Measurements from ENCODE around the gene RDH8.
"Not testable (repeated sequence)": the region's sequence is repeated elsewhere in the genome, so short reads cannot be mapped to it uniquely, and the experiment has no call there.

The RDH8 gene

DNA sequence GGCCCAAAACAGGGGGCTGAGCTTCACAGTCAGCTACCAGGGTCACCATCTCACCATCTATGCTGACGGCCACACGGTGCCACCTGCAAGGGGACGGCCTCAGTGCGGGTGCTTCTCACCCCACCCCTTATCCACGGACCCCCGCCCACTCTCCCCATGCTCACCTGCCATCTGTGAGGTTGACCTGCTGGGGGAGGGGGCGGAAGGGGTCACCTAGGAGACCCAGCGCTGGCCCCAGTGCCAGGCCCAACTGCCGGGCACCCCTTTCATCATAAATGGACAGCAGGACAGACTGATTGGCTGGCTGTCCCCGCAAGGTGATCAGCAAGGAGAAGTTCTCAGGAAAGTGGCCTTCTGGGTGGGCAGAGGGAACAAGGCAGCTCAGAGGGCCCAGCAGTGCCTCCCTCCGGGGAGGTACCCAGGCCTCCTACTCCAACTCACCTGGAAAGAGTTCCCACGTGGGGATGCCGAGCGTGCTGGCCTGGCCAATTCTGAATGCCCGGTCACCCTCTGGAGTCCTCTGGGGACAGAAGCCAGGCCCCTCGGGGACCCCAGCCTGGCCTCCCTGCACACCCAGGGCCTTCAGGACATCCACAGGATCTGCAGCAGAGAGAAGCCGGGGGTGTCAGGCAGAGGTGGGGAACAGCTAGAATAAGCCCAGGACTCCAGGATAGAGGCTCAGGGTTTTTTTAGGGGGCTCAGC lies 7.5 kb upstream of the RDH8 start:
- DNase-seq (ENCODE audit: low spot score) = no peak

DNA sequence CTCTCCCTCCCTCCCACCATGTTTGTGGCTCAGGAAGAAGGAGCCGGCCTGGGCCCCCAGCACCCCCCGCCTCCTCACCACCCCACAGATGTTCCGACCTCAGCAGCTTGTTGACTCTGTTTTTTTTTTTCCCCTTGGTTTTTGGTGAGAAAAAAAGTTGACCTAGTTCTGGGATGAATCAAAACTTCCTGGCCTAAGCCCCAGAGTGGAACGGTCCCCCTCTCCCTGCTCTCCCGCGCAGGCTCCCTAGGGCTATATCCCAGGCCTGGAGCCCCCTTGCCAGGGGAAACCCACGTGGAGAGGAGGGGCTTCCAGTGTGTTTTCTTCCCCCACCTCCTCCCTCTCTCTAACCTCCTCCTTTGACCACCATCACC lies 7.0 kb upstream of the RDH8 start:
- DNase-seq (ENCODE audit: low spot score) = no peak

- no peak for DNase-seq (ENCODE audit: low spot score)
Observed at GRCh38 chr19:10006752-10007323, 6.4 kb upstream of the RDH8 start.

GRCh38 chr19:10007371-10008183 lies 5.7 kb upstream of the RDH8 start:
- no peak for DNase-seq (ENCODE audit: low spot score)

DNA sequence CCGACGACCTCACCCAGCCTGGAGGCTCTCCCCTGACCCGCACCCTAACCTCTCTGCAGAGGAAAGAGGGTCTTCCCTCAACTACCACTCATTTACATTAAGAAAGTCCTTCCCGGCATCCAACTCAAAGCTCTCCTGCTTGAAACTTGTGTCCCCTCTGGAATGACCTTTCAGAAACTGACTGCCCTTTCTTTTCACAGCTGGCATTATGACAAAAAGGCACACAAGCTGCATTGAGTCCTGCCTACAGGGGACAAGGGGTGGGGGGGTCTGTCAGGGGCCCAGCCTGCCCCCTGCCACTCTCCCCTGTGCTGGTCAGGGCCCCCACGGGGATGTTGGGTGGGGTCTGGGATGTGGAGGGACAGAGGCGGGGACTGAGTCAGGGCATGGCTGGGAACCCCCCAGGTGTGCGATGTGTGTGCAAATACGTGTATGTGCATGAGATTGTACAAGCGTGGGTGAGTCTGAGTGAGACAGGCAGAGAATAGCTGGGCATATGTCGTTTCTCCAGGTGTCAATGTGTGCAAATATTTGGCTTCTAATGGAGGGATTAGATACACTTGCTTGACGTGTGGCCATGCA lies 5.0 kb upstream of the RDH8 start:
- DNase-seq (ENCODE audit: low spot score) = no peak

DNA sequence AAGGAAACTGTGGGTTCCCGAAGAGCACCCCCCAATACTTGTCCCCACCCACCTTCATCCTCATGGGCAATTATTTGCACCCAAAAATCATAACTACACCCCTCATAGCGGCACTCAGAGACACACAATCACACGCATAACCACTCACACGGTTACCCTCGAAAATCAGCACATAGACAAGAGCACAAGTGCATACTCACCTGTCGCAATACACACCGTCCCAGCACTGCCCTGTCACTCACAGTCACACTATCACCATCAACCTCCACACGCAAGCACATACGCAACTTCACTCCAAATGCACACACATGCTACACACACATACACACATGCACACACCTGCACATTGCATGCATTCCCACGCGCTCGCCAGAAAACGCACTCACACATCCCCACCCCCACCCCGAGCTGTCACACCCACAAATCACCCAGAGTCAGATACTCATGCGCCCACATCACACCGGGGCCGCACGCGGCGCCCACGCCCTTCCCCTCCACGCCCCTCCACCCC lies 3.5 kb upstream of the RDH8 start:
- DNase-seq (ENCODE audit: low spot score) = no peak

GRCh38 chr19:10010247-10010691 lies 3.0 kb upstream of the RDH8 start, which contains the start of gene COL5A3:
Gene COL5A3 (minus strand): TSS chr19:10010504. CDS start chr19:10010385, 119 bp downstream.
- DNase-seq (ENCODE audit: low spot score) = no peak

GRCh38 chr19:10010939-10011338 lies 2.3 kb upstream of the RDH8 start:
- DNase-seq (ENCODE audit: low spot score) = no peak

DNA sequence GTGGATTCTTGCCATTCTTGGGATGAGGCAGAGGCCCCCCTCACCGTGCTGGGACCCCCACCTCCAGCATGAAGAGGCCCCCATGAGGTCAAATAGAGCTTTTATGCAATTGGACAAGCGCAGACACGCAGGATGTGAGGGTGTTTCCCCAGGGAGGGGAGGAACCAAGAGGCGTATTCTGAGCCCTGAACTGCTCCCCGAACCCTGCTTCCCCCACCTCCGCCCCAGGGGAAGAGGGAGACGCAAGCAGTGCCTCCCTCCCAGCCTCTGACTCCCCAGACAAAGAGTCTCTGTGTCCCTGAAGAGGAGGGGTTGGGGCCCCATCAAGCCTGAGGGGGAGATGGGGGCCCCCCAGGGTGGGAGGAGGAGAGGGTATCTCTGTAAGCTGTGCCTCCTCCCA lies 1.3 kb upstream of the RDH8 start:
- no peak for DNase-seq (ENCODE audit: low spot score)

DNA sequence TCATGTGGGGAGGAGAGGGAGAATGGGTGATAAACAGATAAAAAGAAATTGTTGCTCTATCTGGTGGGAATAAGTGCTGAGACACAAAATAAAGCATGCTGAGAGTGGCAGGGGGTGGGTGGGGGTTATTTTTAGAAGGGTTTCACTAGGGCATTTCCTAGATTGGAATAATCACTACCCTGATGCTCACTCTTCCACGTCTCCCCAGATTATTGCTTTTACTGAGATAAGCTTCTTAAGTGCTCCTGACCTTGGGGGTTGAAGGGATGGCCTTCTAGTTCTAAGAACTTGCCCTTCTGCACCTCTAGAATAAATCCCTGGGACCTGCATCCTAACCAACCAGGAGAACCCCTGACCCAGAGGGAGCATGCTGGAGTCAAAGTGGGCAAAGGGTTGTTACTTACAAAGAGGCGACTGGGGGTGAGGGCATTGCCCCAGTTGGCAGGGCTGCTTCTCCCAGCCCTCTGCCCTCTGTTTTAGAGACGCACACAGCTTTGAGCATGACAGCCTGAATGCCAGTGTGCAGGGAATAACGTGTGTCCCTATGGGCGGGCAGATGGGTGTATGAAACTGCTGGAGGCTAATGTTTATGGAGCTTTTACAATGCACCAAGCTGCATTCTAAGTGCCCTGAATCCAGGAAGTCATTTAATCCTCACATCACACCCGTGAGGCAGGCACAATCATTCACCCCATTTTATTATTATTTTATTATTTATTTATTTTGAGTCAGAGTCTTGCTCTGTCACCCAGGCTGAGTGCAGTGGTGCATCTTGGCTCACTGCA lies 743 bp downstream of the RDH8 start:
- DNase-seq (ENCODE audit: low spot score) = no peak

DNA sequence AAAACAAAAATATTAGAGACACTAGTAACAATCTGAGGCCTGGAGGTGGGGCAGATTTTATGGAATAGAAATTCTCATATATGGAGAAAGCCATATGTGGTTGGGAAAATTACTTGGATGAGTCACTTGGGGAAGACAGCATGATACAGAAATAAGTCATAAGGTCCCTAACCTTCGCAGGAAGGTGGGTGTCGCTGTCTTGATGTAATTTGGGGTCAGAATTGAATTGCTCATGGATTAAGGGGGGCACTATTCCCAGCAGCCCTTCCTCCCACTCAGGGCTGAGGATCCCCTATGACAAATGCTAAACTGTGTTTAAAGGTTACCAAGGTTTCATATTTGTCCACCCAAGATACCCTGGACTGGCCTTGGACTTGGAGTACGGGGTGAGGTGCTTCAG lies 5.0 kb downstream of the RDH8 start:
- DNase-seq (ENCODE audit: low spot score) = no peak

- no peak for DNase-seq (ENCODE audit: low spot score)
Observed at GRCh38 chr19:10018786-10019185, 5.5 kb downstream of the RDH8 start.

- DNase-seq (ENCODE audit: low spot score) = no peak
Observed at GRCh38 chr19:10019246-10019645, 6.0 kb downstream of the RDH8 start.

DNA sequence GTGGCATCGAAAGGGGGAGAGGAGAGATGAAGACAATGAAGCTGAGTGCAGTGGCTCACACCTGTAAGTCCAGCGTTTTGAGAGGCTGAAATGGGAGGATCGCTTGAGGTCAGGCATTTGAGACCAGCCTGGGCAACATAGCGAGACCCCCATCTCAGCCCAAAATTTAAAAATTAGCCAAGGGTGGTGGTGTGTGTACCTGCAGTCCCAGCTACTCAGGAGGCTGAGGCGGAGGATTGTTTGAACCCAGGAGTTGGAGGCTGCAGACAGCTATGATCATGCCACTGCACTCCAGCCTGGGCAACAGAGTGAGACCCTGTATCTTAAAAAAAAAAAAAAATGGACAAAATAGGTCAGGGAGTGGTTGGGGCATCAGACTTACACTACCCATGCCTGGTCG lies 7.6 kb downstream of the RDH8 start:
- no peak for DNase-seq (ENCODE audit: low spot score)

GRCh38 chr19:10021446-10021845 lies 8.2 kb downstream of the RDH8 start:
- DNase-seq (ENCODE audit: low spot score) = no peak

GRCh38 chr19:10021863-10022262 lies 8.6 kb downstream of the RDH8 start:
- DNase-seq (ENCODE audit: low spot score) = no peak

- DNase-seq (ENCODE audit: low spot score) = not testable (repeated sequence)
Observed at GRCh38 chr19:10023096-10023495, 9.8 kb downstream of the RDH8 start.

DNA sequence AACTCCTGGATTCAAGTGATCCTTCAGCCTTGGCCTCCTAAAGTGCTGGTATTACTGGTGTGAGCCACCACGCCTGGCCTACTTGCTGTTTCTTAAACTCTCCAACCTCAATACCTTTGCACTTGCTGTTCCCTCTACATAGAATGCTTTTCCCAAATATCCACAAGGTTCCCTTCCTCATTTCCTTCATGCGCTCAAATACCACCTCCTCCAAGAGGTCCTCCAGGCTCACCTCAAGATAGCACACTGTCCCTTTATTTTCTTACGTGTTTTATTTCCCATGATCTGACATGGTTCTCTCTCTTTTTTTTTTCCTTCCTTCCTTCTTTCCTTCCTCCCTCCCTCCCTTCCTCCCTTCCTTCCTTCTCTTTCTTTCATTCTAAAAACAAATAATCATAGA lies 13.5 kb downstream of the RDH8 start:
- DNase-seq (ENCODE audit: low spot score) = no peak

GRCh38 chr19:10027158-10027997 lies 14.1 kb downstream of the RDH8 start:
- peak; percentile 76 for DNase-seq (ENCODE audit: low spot score)

GRCh38 chr19:10033614-10034013 lies 20.3 kb downstream of the RDH8 start:
- no peak for DNase-seq (ENCODE audit: low spot score)

DNA sequence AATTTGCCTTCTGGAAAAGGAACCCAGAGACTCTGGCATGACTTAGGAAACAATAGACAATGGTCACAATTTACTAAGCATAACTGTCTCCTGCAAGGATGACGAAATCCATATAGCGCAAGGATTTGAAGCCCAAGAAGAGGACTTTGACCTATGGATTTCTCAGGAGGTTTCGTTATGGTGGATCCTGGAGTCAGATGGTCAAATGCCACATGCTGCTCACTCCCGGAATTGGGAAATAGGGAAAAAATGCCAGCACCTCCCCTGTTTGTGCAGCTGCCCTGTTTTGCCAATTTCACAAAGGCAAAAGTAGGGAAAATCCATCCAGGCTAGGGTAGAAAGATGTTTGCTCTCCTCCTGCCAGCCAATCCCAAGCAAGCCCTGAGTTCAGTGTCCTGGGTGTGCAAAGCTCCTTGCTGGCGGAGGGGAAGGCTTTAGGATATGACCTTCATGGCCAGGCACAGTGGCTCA lies 23.4 kb downstream of the RDH8 start:
- DNase-seq (ENCODE audit: low spot score) = no peak
